SIG-M5 treated with dmso at 0.1 percent for 504 hours (cell line): ENCODE data around the gene TTC13.
"Not testable (repeated sequence)": the region's sequence is repeated elsewhere in the genome, so short reads cannot be mapped to it uniquely, and the experiment has no call there.

Source experiments
- DNase-seq: peaks from one replicate; lab custom pipeline; 2025; ENCODE audit not compliant: unreplicated experiment; lab: John Stamatoyannopoulos, UW

The TTC13 gene

GRCh38 chr1:230992100-230992774 is 13.6 kb upstream of the TTC13 start:
- DNase-seq: no peak

GRCh38 chr1:230987448-230987847 is 8.8 kb upstream of the TTC13 start:
- no peak for DNase-seq

- DNase-seq: no peak
Measured at GRCh38 chr1:230986976-230987375, 8.3 kb upstream of the TTC13 start.

GRCh38 chr1:230985711-230986110 is 7.0 kb upstream of the TTC13 start:
- no peak for DNase-seq

GRCh38 chr1:230984622-230985515 is 6.2 kb upstream of the TTC13 start:
- not testable (repeated sequence) for DNase-seq

GRCh38 chr1:230983811-230984210 is 5.2 kb upstream of the TTC13 start:
- no peak for DNase-seq

- no peak for DNase-seq
Measured at GRCh38 chr1:230982696-230983095, 4.0 kb upstream of the TTC13 start.

GRCh38 chr1:230979952-230980351 is 1.3 kb upstream of the TTC13 start:
- no peak for DNase-seq

GRCh38 chr1:230979389-230979716 is 692 bp upstream of the TTC13 start:
- no peak for DNase-seq

- DNase-seq: peak; percentile 25
Measured at GRCh38 chr1:230977761-230978490, 735 bp downstream of the TTC13 start.

GRCh38 chr1:230976825-230977747 is 1.6 kb downstream of the TTC13 start:
- DNase-seq: peak; percentile 46

- DNase-seq: no peak
Measured at GRCh38 chr1:230976360-230976759, 2.3 kb downstream of the TTC13 start.

GRCh38 chr1:230975636-230976035 is 3.0 kb downstream of the TTC13 start:
- no peak for DNase-seq

GRCh38 chr1:230972855-230973271 is 5.8 kb downstream of the TTC13 start:
- DNase-seq: peak; percentile 88

GRCh38 chr1:230971771-230972170 is 6.9 kb downstream of the TTC13 start:
- no peak for DNase-seq

GRCh38 chr1:230970432-230970831 is 8.2 kb downstream of the TTC13 start:
- DNase-seq: no peak

GRCh38 chr1:230966358-230966873 is 12.2 kb downstream of the TTC13 start:
- DNase-seq: no peak

- DNase-seq: no peak
Measured at GRCh38 chr1:230965535-230965934, 13.1 kb downstream of the TTC13 start.

- no peak for DNase-seq
Measured at GRCh38 chr1:230964896-230965295, 13.8 kb downstream of the TTC13 start.

- DNase-seq: no peak
Measured at GRCh38 chr1:230958370-230958769, 20.3 kb downstream of the TTC13 start.
